SU-DHL-6 (cell line): ENCODE results near the gene KRT35.

Experiments used
- H2AFZ ChIP-seq: fragments of 200-600 bp; sonication (generic); 2 replicates; pipeline ENCODE4 v1.6.1; 2014; ENCODE audit warnings: low read depth, mild to moderate bottlenecking, moderate library complexity, mixed read lengths, antibody characterized with exemption, low read length; ENCODE audit not compliant: severe bottlenecking
- H3F3A ChIP-seq: fragments of 200-600 bp; shearing (Covaris generic); 2 replicates; pipeline ENCODE4 v1.6.0; 2016; ENCODE audit warnings: antibody characterized with exemption, mild to moderate bottlenecking; ENCODE audit not compliant: insufficient read depth
- H3K27ac ChIP-seq: fragments of 200-600 bp; sonication (generic); 2 replicates; pipeline ENCODE4 v1.5.1; 2016; ENCODE audit warnings: low read depth, mild to moderate bottlenecking, low read length, moderate library complexity, mixed read lengths
- H3K27me3 ChIP-seq: fragments of 200-600 bp; sonication (generic), shearing (Covaris generic); 2 replicates; pipeline ENCODE4 v1.6.0; 2014; ENCODE audit warnings: mild to moderate bottlenecking, low read length
- H3K36me3 ChIP-seq: fragments of 200-600 bp; sonication (generic); 2 replicates; pipeline ENCODE4 v1.6.1; 2014; ENCODE audit warnings: mild to moderate bottlenecking, low read length, mixed read lengths
- H3K4me2 ChIP-seq: fragments of 300-600, 200-600 bp; shearing (Covaris generic), sonication (generic); 2 replicates; pipeline ENCODE4 v1.6.0; 2014; ENCODE audit warnings: low read length, low read depth, mild to moderate bottlenecking; ENCODE audit not compliant: poor library complexity, severe bottlenecking
- H3K4me3 ChIP-seq: fragments of 200-600 bp; sonication (generic); 2 replicates; pipeline ENCODE4 v1.5.1; 2014; ENCODE audit warnings: antibody characterized with exemption, low read length, mild to moderate bottlenecking, mixed read lengths; ENCODE audit not compliant: insufficient read depth, poor library complexity, severe bottlenecking
- H3K79me2 ChIP-seq: fragments of 200-600 bp; sonication (generic); 2 replicates; pipeline ENCODE4 v1.6.1; 2014; ENCODE audit warnings: mild to moderate bottlenecking, low read length, moderate library complexity; ENCODE audit not compliant: insufficient read depth
- H3K9ac ChIP-seq: fragments of 200-600 bp; sonication (generic); 2 replicates; pipeline ENCODE4 v1.7.0; 2014; ENCODE audit warnings: mild to moderate bottlenecking, low read length
- H3K9me2 ChIP-seq: fragments of 200-600 bp; sonication (generic); replicated peaks from 2 replicates; pipeline ENCODE4 v1.6.1; 2014; ENCODE audit warnings: low read length; ENCODE audit not compliant: insufficient read depth
- H3K9me3 ChIP-seq: fragments of 200-600 bp; sonication (generic); 2 replicates; pipeline ENCODE4 v1.6.1; 2014; ENCODE audit warnings: low read length, mixed read lengths; ENCODE audit not compliant: insufficient read depth
- H4K20me1 ChIP-seq: fragments of 200-600 bp; sonication (generic); 2 replicates; pipeline ENCODE4 v1.6.1; 2014; ENCODE audit warnings: low read depth, mild to moderate bottlenecking, antibody characterized with exemption, low read length, moderate library complexity, mixed read lengths
- EZH2phosphoT487 ChIP-seq: fragments of 200-600 bp; sonication (generic), shearing (Covaris generic); conservative IDR thresholded peaks from 2 replicates; pipeline ENCODE4 v1.6.1; 2018; ENCODE audit warnings: mild to moderate bottlenecking, antibody characterized with exemption, low read length, moderate library complexity, mixed read lengths
- TF ChIP-seq, protein P1 (sequence below): fragments of 200-600 bp; sonication (generic); IDR thresholded peaks from one replicate; pipeline ENCODE4 v1.5.1; 2017; ENCODE audit warnings: antibody characterized with exemption, mild to moderate bottlenecking, low read length, moderate library complexity; ENCODE audit not compliant: insufficient read depth, poor library complexity, severe bottlenecking

The KRT35 gene

DNA sequence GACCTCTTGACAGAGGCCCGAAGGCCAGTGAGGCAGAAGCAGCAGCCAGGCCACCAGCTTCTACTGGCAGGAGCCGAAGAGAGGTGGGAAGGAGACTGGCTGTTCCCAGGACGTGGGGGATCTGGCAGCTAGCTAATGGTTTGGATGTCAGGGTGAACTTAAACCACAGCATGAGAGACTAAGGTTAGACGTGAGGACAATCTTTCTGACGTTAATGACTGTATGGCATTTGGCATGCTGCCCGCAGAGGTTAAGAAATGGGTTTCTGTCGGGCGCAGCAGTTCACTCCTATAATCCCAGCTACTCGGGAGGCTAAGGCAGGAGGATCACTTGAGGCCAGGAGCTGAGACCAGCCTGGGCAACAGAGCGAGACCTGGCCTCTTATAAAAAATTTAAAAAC lies 30.8 kb upstream of the KRT35 start:
- Histone ChIP-seq H3K27me3 (no peaks in the 10 kb centered on the region), H3K9me3 (no peaks in the 10 kb centered on the region), H2AFZ (no peak overlapping the region), H3K4me2 (no peak overlapping the region), H3K9me2 (no peaks in the 10 kb centered on the region), H3F3A (no peaks in the 10 kb centered on the region), H3K79me2 (no peaks in the 10 kb centered on the region), H3K36me3 (no peaks in the 10 kb centered on the region), H3K27ac (no peak overlapping the region), H4K20me1 (no peaks in the 10 kb centered on the region), H3K9ac (no peak overlapping the region), H3K4me3 (no peak overlapping the region)
- TF ChIP-seq, protein P1, sequence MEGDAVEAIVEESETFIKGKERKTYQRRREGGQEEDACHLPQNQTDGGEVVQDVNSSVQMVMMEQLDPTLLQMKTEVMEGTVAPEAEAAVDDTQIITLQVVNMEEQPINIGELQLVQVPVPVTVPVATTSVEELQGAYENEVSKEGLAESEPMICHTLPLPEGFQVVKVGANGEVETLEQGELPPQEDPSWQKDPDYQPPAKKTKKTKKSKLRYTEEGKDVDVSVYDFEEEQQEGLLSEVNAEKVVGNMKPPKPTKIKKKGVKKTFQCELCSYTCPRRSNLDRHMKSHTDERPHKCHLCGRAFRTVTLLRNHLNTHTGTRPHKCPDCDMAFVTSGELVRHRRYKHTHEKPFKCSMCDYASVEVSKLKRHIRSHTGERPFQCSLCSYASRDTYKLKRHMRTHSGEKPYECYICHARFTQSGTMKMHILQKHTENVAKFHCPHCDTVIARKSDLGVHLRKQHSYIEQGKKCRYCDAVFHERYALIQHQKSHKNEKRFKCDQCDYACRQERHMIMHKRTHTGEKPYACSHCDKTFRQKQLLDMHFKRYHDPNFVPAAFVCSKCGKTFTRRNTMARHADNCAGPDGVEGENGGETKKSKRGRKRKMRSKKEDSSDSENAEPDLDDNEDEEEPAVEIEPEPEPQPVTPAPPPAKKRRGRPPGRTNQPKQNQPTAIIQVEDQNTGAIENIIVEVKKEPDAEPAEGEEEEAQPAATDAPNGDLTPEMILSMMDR = no peak
- TF ChIP-seq EZH2phosphoT487 = no peak

GRCh38 chr17:41511116-41511515 lies 30.2 kb upstream of the KRT35 start:
- Histone ChIP-seq H3F3A (no peaks in the 10 kb centered on the region), H3K9ac (no peak overlapping the region), H3K79me2 (no peaks in the 10 kb centered on the region), H3K9me3 (no peaks in the 10 kb centered on the region), H3K27me3 (no peaks in the 10 kb centered on the region), H3K4me2 (no peak overlapping the region), H3K4me3 (no peak overlapping the region), H3K9me2 (no peaks in the 10 kb centered on the region), H4K20me1 (no peaks in the 10 kb centered on the region), H3K27ac (no peak overlapping the region), H3K36me3 (no peaks in the 10 kb centered on the region), H2AFZ (no peak overlapping the region)
- TF ChIP-seq, protein P1 = no peak
- TF ChIP-seq EZH2phosphoT487 = no peak

- TF ChIP-seq, protein P1 = no peak
- TF ChIP-seq EZH2phosphoT487 = no peak
- Histone ChIP-seq H3K27ac (no peak overlapping the region), H3F3A (no peaks in the 10 kb centered on the region)
Observed at GRCh38 chr17:41510251-41511065, 29.5 kb upstream of the KRT35 start.

More at GRCh38 chr17:41510251-41511065, 29.5 kb upstream of the KRT35 start:
- Histone ChIP-seq H3K4me3 (no peak overlapping the region), H3K9me3 (no peaks in the 10 kb centered on the region), H3K9ac (no peak overlapping the region), H3K9me2 (no peaks in the 10 kb centered on the region), H3K79me2 (no peaks in the 10 kb centered on the region), H4K20me1 (no peaks in the 10 kb centered on the region), H3K36me3 (no peaks in the 10 kb centered on the region), H3K4me2 (no peak overlapping the region), H3K27me3 (no peaks in the 10 kb centered on the region), H2AFZ (no peak overlapping the region)
